Neural cell (in vitro differentiated cells): ENCODE measurements around the gene STX12. TPM values are rescaled to one million over a fixed set of nuclear protein-coding genes. Genes with fewer than 3 reads are reported as not detected.
"Not testable (repeated sequence)": the region's sequence is repeated elsewhere in the genome, so short reads cannot be mapped to it uniquely, and the experiment has no call there.

Source experiments
- H2AFZ ChIP-seq: fragments of 200-600, 300-800 bp; sonication (generic), shearing (Covaris generic); 2 replicates; pipeline ENCODE4 v1.6.0; 2014; ENCODE audit warnings: low read depth, mild to moderate bottlenecking, antibody characterized with exemption, low read length, moderate library complexity
- H3F3A ChIP-seq: fragments of 200-600 bp; shearing (Covaris generic); 2 replicates; pipeline ENCODE4 v1.6.1; 2016; ENCODE audit warnings: mild to moderate bottlenecking, moderate library complexity, mixed read lengths, antibody characterized with exemption, low read length; ENCODE audit not compliant: insufficient read depth, poor library complexity, severe bottlenecking
- H3K27ac ChIP-seq: fragments of 200-600, 300-800 bp; sonication (generic), shearing (Covaris generic); 2 replicates; pipeline ENCODE4 v1.5.1; 2014; ENCODE audit warnings: mild to moderate bottlenecking, low read length, moderate library complexity
- H3K27me3 ChIP-seq: fragments of 300-800, 200-600 bp; sonication (generic), shearing (Covaris generic); 2 replicates; pipeline ENCODE4 v1.6.0; 2014; ENCODE audit warnings: mild to moderate bottlenecking, low read depth, low read length, moderate library complexity; ENCODE audit not compliant: insufficient read depth
- H3K36me3 ChIP-seq: fragments of 300-800, 200-600 bp; sonication (generic), shearing (Covaris generic); 2 replicates; pipeline ENCODE4 v1.5.1; 2014; ENCODE audit warnings: mild to moderate bottlenecking, antibody characterized with exemption, low read length, moderate library complexity; ENCODE audit not compliant: insufficient read depth
- H3K4me2 ChIP-seq: fragments of 300-800, 200-600 bp; sonication (generic), shearing (Covaris generic); 2 replicates; pipeline ENCODE4 v1.6.0; 2014; ENCODE audit warnings: mild to moderate bottlenecking, low read length
- H3K4me3 ChIP-seq: fragments of 300-800, 200-600 bp; sonication (generic), shearing (Covaris generic); 2 replicates; pipeline ENCODE4 v1.5.1; 2014; ENCODE audit warnings: mild to moderate bottlenecking, low read length, moderate library complexity
- H3K79me2 ChIP-seq: fragments of 200-600 bp; shearing (Covaris generic); replicated peaks from 2 replicates; pipeline ENCODE4 v1.6.0; 2014; ENCODE audit warnings: mild to moderate bottlenecking, low read length, moderate library complexity; ENCODE audit not compliant: insufficient read depth
- H3K9ac ChIP-seq: fragments of 300-800, 200-600 bp; sonication (generic), shearing (Covaris generic); 2 replicates; pipeline ENCODE4 v1.6.1; 2016; ENCODE audit warnings: mild to moderate bottlenecking, low read length, mixed read lengths
- H3K9me2 ChIP-seq: fragments of 200-600 bp; shearing (Covaris generic); 2 replicates; pipeline ENCODE4 v1.6.1; 2016; ENCODE audit warnings: mild to moderate bottlenecking, low read length, mixed read lengths; ENCODE audit not compliant: insufficient read depth
- H3K9me3 ChIP-seq: fragments of 200-600, 300-800 bp; sonication (generic), shearing (Covaris generic); 2 replicates; pipeline ENCODE4 v1.6.1; 2016; ENCODE audit warnings: mild to moderate bottlenecking, mixed run types, low read length, moderate library complexity, mixed read lengths
- H4K20me1 ChIP-seq: fragments of 200-600 bp; shearing (Covaris generic); 2 replicates; pipeline ENCODE4 v1.6.1; 2016; ENCODE audit warnings: mild to moderate bottlenecking, mixed run types; ENCODE audit not compliant: insufficient read depth
- CTCF ChIP-seq: fragments of 450-650 bp; IDR thresholded peaks from 2 replicates; pipeline ENCODE4 v1.5.1; 2014; ENCODE audit warnings: antibody characterized with exemption, mild to moderate bottlenecking, moderate library complexity; ENCODE audit not compliant: poor library complexity, severe bottlenecking
- EP300 ChIP-seq: fragments of 450-650 bp; conservative IDR thresholded peaks from 2 replicates; pipeline ENCODE4 v1.6.1; 2014; ENCODE audit warnings: antibody characterized with exemption, mild to moderate bottlenecking, moderate library complexity; ENCODE audit not compliant: poor library complexity, severe bottlenecking
- EZH2 ChIP-seq: fragments of 200-600, 300-800 bp; shearing (Covaris generic), sonication (generic); IDR thresholded peaks from 2 replicates; pipeline ENCODE4 v1.6.1; 2014; ENCODE audit warnings: antibody characterized with exemption, low read length, borderline replicate concordance, mild to moderate bottlenecking; ENCODE audit not compliant: insufficient read depth, poor library complexity, severe bottlenecking
- MXI1 ChIP-seq: fragments of 450-650 bp; conservative IDR thresholded peaks from 2 replicates; pipeline ENCODE4 v1.6.1; 2014; ENCODE audit warnings: antibody characterized with exemption, mild to moderate bottlenecking; ENCODE audit not compliant: poor library complexity, severe bottlenecking
- POLR2AphosphoS5 ChIP-seq: IDR thresholded peaks from 2 replicates; pipeline ENCODE4 v1.6.1; 2012
- RAD21 ChIP-seq: fragments of 450-650 bp; conservative IDR thresholded peaks from 2 replicates; pipeline ENCODE4 v1.6.1; 2014; ENCODE audit warnings: antibody characterized with exemption, mild to moderate bottlenecking, moderate library complexity
- REST ChIP-seq: IDR thresholded peaks from 2 replicates; pipeline ENCODE4 v1.6.1; 2012; ENCODE audit warnings: borderline replicate concordance
- SMC3 ChIP-seq: fragments of 450-650 bp; conservative IDR thresholded peaks from 2 replicates; pipeline ENCODE4 v1.6.1; 2014; ENCODE audit warnings: antibody characterized with exemption, mild to moderate bottlenecking, moderate library complexity; ENCODE audit not compliant: poor library complexity
- TAF1 ChIP-seq: IDR thresholded peaks from 2 replicates; pipeline ENCODE4 v1.6.1; 2012; ENCODE audit warnings: low read depth
- polyA plus RNA-seq: library from polyadenylated mRNA; depleted of rRNA; stranded (reverse); fragments of >200 nt; gene quantifications from 2 replicates; pipeline ENCODE4 v1.2.3, GENCODE V29; 2014

Gene STX12
- polyA plus RNA-seq, 1 donor from 2014 or later, result 171 TPM

GRCh38 chr1:27787895-27788294, 14.9 kb downstream of the STX12 start:
- no peaks in the 10 kb centered on the region for H3K9me3 ChIP-seq
- H3K4me2 ChIP-seq, result no peak overlapping the region
- H3F3A ChIP-seq, result no peaks in the 10 kb centered on the region
- H3K79me2 ChIP-seq, result no peaks in the 10 kb centered on the region
- H3K9ac ChIP-seq, result no peak overlapping the region
- no peaks in the 10 kb centered on the region for H3K36me3 ChIP-seq
- no peaks in the 10 kb centered on the region for H3K27me3 ChIP-seq
- H2AFZ ChIP-seq, result no peak overlapping the region
- H4K20me1 ChIP-seq, result no peaks in the 10 kb centered on the region
- no peak for TF ChIP-seq EZH2
- no peak for TF ChIP-seq EP300
- no peak for TF ChIP-seq MXI1
- TF ChIP-seq CTCF, result no peak
- no peak for TF ChIP-seq POLR2AphosphoS5
- no peak for TF ChIP-seq SMC3
- no peak for TF ChIP-seq REST
- no peak for TF ChIP-seq RAD21
- no peak for TF ChIP-seq TAF1
- H3K27ac ChIP-seq, result no peak overlapping the region
- no peaks in the 10 kb centered on the region for H3K9me2 ChIP-seq
- no peak overlapping the region for H3K4me3 ChIP-seq

- Histone ChIP-seq H2AFZ (no peak overlapping the region), H3K9me3 (no peaks in the 10 kb centered on the region), H3K9ac (no peak overlapping the region), H3K4me3 (no peak overlapping the region), H3K79me2 (no peaks in the 10 kb centered on the region), H3K27me3 (no peaks in the 10 kb centered on the region), H3F3A (no peaks in the 10 kb centered on the region), H3K27ac (no peak overlapping the region), H4K20me1 (no peaks in the 10 kb centered on the region), H3K36me3 (no peaks in the 10 kb centered on the region), H3K4me2 (no peak overlapping the region), H3K9me2 (no peaks in the 10 kb centered on the region)
- TF ChIP-seq POLR2AphosphoS5 (no peak), EZH2 (no peak), SMC3 (no peak), RAD21 (no peak), TAF1 (no peak), MXI1 (no peak), REST (no peak)
Measured at GRCh38 chr1:27789540-27790041, 16.6 kb downstream of the STX12 start.

GRCh38 chr1:27790270-27790669, 17.3 kb downstream of the STX12 start:
- not testable (repeated sequence) for H3K27ac ChIP-seq, H3K9me3 ChIP-seq, H3K27me3 ChIP-seq, H3K9ac ChIP-seq, H3F3A ChIP-seq, H3K9me2 ChIP-seq, H3K4me3 ChIP-seq, H4K20me1 ChIP-seq, H3K36me3 ChIP-seq, H3K79me2 ChIP-seq, H3K4me2 ChIP-seq, H2AFZ ChIP-seq
